Astrocyte (in vitro differentiated cells and primary cell): ENCODE data around the gene TOX3. TPM values are rescaled to one million over a fixed set of nuclear protein-coding genes. Genes with fewer than 3 reads are reported as not detected.

Experiments used
- DNase-seq: peaks from one replicate; pipeline ENCODE4 v3.0.0-alpha.2; 2010; ENCODE audit warnings: low read depth
- FAIRE-seq: peaks from 2 replicates; lab custom pipeline; 2011; peaks lifted over from hg19 to GRCh38; lab: Jason Lieb, UNC
- H2AFZ ChIP-seq: 2 replicates; pipeline ENCODE4 v1.6.0; 2012; ENCODE audit warnings: low read depth, low read length, inconsistent platforms
- H3K27ac ChIP-seq: 2 replicates; pipeline ENCODE4 v1.5.1; 2011; ENCODE audit warnings: low read depth, low read length, inconsistent platforms
- H3K27me3 ChIP-seq: 2 replicates; pipeline ENCODE4 v1.6.0; 2011; ENCODE audit warnings: low read length, inconsistent platforms; ENCODE audit not compliant: insufficient read depth
- H3K36me3 ChIP-seq: 2 replicates; pipeline ENCODE4 v1.5.1; 2011; ENCODE audit warnings: low read length, inconsistent platforms; ENCODE audit not compliant: insufficient read depth
- H3K4me1 ChIP-seq: 2 replicates; pipeline ENCODE4 v1.5.1; 2011; ENCODE audit warnings: low read length, inconsistent platforms; ENCODE audit not compliant: insufficient read depth
- H3K4me2 ChIP-seq: 2 replicates; pipeline ENCODE4 v1.6.0; 2012; ENCODE audit warnings: low read length, inconsistent platforms
- H3K4me3 ChIP-seq: 2 replicates; pipeline ENCODE4 v1.5.1; 2011; ENCODE audit warnings: low read depth, mild to moderate bottlenecking, low read length, inconsistent platforms; ENCODE audit not compliant: insufficient read depth
- H3K79me2 ChIP-seq: 2 replicates; pipeline ENCODE4 v1.6.0; 2012; ENCODE audit warnings: mild to moderate bottlenecking, low read length, inconsistent platforms; ENCODE audit not compliant: insufficient read depth
- H3K9ac ChIP-seq: 2 replicates; pipeline ENCODE4 v1.6.0; 2012; ENCODE audit warnings: mild to moderate bottlenecking, low read length, inconsistent platforms
- H3K9me3 ChIP-seq: 2 replicates; pipeline ENCODE4 v1.5.1; 2012; ENCODE audit warnings: low read depth, mild to moderate bottlenecking, low read length, inconsistent platforms; ENCODE audit not compliant: insufficient read depth
- H4K20me1 ChIP-seq: 2 replicates; pipeline ENCODE4 v1.6.0; 2012; ENCODE audit warnings: low read length, inconsistent platforms; ENCODE audit not compliant: insufficient read depth
- H3K27ac Mint-ChIP-seq: one replicate; pipeline ENCODE4 v1.8.0; 2021; ENCODE audit warnings: mild to moderate bottlenecking, mixed read lengths; ENCODE audit not compliant: unreplicated experiment
- H3K27me3 Mint-ChIP-seq: one replicate; pipeline ENCODE4 v1.8.0; 2021; ENCODE audit warnings: low read depth, mixed read lengths; ENCODE audit not compliant: unreplicated experiment
- H3K36me3 Mint-ChIP-seq: one replicate; pipeline ENCODE4 v1.8.0; 2021; ENCODE audit warnings: low read depth, mixed read lengths; ENCODE audit not compliant: unreplicated experiment
- H3K4me1 Mint-ChIP-seq: one replicate; pipeline ENCODE4 v1.8.0; 2021; ENCODE audit warnings: low read depth, mixed read lengths; ENCODE audit not compliant: unreplicated experiment
- H3K4me3 Mint-ChIP-seq: one replicate; pipeline ENCODE4 v1.8.0; 2021; ENCODE audit warnings: mild to moderate bottlenecking, moderate library complexity, mixed read lengths; ENCODE audit not compliant: unreplicated experiment
- H3K9me3 Mint-ChIP-seq: one replicate; pipeline ENCODE4 v1.8.0; 2021; ENCODE audit warnings: mild to moderate bottlenecking, mixed read lengths; ENCODE audit not compliant: unreplicated experiment
- CTCF ChIP-seq: IDR thresholded peaks from 2 replicates; pipeline ENCODE4 v1.5.1; 2011; ENCODE audit warnings: low read depth, mild to moderate bottlenecking, inconsistent platforms, low read length, moderate library complexity; ENCODE audit not compliant: insufficient read depth
- EZH2 ChIP-seq: IDR thresholded peaks from 2 replicates; pipeline ENCODE4 v1.6.1; 2012; ENCODE audit warnings: mild to moderate bottlenecking, low read length, inconsistent platforms; ENCODE audit not compliant: insufficient read depth
- total RNA-seq: library from RNA; stranded (reverse); gene quantifications from 2 replicates; pipeline ENCODE4 v1.2.1, GENCODE V29; 2021

TOX3 gene
- total RNA-seq, 1 donor from 2014 or later = 2.3 TPM

- Histone ChIP-seq H3K79me2 (no peaks in the 10 kb centered on the region), H2AFZ (no peak overlapping the region), H4K20me1 (no peaks in the 10 kb centered on the region), H3K4me1 (no peaks in the 10 kb centered on the region), H3K27me3 (no peaks in the 10 kb centered on the region), H3K36me3 (no peaks in the 10 kb centered on the region), H3K27ac (no peak overlapping the region), H3K9ac (no peak overlapping the region), H3K9me3 (no peaks in the 10 kb centered on the region), H3K4me3 (no peak overlapping the region), H3K4me2 (no peak overlapping the region)
- no peak overlapping the region for H3K4me3 Mint-ChIP-seq
- no peak overlapping the region for H3K27ac Mint-ChIP-seq
- TF ChIP-seq EZH2 (no peak), CTCF (no peak)
- no peaks in the 10 kb centered on the region for H3K4me1 Mint-ChIP-seq
- H3K9me3 Mint-ChIP-seq = no peaks in the 10 kb centered on the region
- H3K27me3 Mint-ChIP-seq = no peaks in the 10 kb centered on the region
- H3K36me3 Mint-ChIP-seq = no peaks in the 10 kb centered on the region
- FAIRE-seq (no peak), DNase-seq (no peak)
Observed at GRCh38 chr16:52433643-52434042, 113.3 kb downstream of the TOX3 start.

GRCh38 chr16:52424591-52424990, 122.4 kb downstream of the TOX3 start:
- TF ChIP-seq EZH2 = no peak
- TF ChIP-seq CTCF = no peak
- H3K4me1 ChIP-seq = no peaks in the 10 kb centered on the region
- no peaks in the 10 kb centered on the region for H3K9me3 ChIP-seq
- H3K4me3 ChIP-seq = no peak overlapping the region
- Mint-ChIP-seq H3K4me1 (peaks cover 10% of the 10 kb centered on the region), H3K36me3 (no peaks in the 10 kb centered on the region), H3K9me3 (no peaks in the 10 kb centered on the region), H3K27ac (no peak overlapping the region), H3K27me3 (peaks cover 4% of the 10 kb centered on the region), H3K4me3 (no peak overlapping the region)
- H3K9ac ChIP-seq = no peak overlapping the region
- H3K27me3 ChIP-seq = no peaks in the 10 kb centered on the region
- no peak overlapping the region for H3K4me2 ChIP-seq
- H4K20me1 ChIP-seq = no peaks in the 10 kb centered on the region
- no peak for FAIRE-seq
- H3K79me2 ChIP-seq = no peaks in the 10 kb centered on the region
- H2AFZ ChIP-seq = no peak overlapping the region
- DNase-seq = no peak
- H3K27ac ChIP-seq = no peak overlapping the region
- no peaks in the 10 kb centered on the region for H3K36me3 ChIP-seq

- no peaks in the 10 kb centered on the region for H3K36me3 ChIP-seq
Observed at GRCh38 chr16:52422307-52422706, 124.6 kb downstream of the TOX3 start.

More at GRCh38 chr16:52422307-52422706, 124.6 kb downstream of the TOX3 start:
- no peak overlapping the region for H3K27ac Mint-ChIP-seq
- H3K4me1 ChIP-seq = no peaks in the 10 kb centered on the region
- H3K4me3 Mint-ChIP-seq = no peak overlapping the region
- no peak for FAIRE-seq
- TF ChIP-seq EZH2 = no peak
- TF ChIP-seq CTCF = no peak
- H3K79me2 ChIP-seq = no peaks in the 10 kb centered on the region
- H3K9me3 Mint-ChIP-seq = no peaks in the 10 kb centered on the region
- no peak overlapping the region for H2AFZ ChIP-seq
- H3K4me2 ChIP-seq = no peak overlapping the region
- H3K9me3 ChIP-seq = no peaks in the 10 kb centered on the region
- peaks cover 2% of the 10 kb centered on the region for H3K27me3 Mint-ChIP-seq
- no peak overlapping the region for H3K27ac ChIP-seq
- H3K4me3 ChIP-seq = no peak overlapping the region
- H4K20me1 ChIP-seq = no peaks in the 10 kb centered on the region
- H3K27me3 ChIP-seq = no peaks in the 10 kb centered on the region
- no peaks in the 10 kb centered on the region for H3K36me3 Mint-ChIP-seq
- H3K9ac ChIP-seq = no peak overlapping the region
- H3K4me1 Mint-ChIP-seq = peaks cover 13% of the 10 kb centered on the region
- no peak for DNase-seq
